Measurements from ENCODE around the gene RDH13. TPM values are rescaled to one million over a fixed set of nuclear protein-coding genes. Genes with fewer than 3 reads are reported as not detected.

RDH13 gene
- total RNA-seq, 2 donors from 2014 or later, result 39.5 to 93.0 TPM

DNA sequence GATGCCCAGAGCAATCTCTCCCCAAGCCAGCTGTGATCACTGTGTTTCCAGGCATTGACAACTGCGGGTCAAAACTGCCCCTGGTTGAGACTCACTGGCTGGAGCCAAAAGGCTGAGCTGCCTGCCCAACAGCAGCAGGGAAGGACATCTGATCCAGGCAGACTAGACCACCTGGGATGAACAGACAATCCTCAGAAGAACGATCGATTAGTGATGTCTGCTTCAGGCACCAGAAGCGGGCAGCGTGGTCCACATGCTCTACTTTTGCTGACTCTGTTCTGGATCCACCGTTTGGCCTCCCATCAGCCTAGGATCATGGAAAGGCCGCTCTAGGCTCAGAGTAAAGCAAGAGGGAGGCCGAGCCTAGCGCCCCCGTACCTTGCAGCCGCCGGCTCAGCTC is 15.0 kb downstream of the RDH13 start:
- no peak overlapping the region for H3K27ac ChIP-seq
- DNase-seq, result no peak
- no peak overlapping the region for H3K9ac ChIP-seq (ENCODE audit: low read depth in 2 of 2, low read length in 2 of 2)
- intact Hi-C loops (cut with DNase I), result no loop called here
- H3K9me3 ChIP-seq, result no peaks in the 10 kb centered on the region
- no peaks in the 10 kb centered on the region for H3K27me3 ChIP-seq
- no peaks in the 10 kb centered on the region for H3K4me1 ChIP-seq
- TF ChIP-seq, protein P1, sequence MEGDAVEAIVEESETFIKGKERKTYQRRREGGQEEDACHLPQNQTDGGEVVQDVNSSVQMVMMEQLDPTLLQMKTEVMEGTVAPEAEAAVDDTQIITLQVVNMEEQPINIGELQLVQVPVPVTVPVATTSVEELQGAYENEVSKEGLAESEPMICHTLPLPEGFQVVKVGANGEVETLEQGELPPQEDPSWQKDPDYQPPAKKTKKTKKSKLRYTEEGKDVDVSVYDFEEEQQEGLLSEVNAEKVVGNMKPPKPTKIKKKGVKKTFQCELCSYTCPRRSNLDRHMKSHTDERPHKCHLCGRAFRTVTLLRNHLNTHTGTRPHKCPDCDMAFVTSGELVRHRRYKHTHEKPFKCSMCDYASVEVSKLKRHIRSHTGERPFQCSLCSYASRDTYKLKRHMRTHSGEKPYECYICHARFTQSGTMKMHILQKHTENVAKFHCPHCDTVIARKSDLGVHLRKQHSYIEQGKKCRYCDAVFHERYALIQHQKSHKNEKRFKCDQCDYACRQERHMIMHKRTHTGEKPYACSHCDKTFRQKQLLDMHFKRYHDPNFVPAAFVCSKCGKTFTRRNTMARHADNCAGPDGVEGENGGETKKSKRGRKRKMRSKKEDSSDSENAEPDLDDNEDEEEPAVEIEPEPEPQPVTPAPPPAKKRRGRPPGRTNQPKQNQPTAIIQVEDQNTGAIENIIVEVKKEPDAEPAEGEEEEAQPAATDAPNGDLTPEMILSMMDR (IDR thresholded peaks at IDR 0.05), result no peak
- H3K36me3 ChIP-seq, result peaks cover 23% of the 10 kb centered on the region
- H3K4me3 ChIP-seq, result no peak overlapping the region

DNA sequence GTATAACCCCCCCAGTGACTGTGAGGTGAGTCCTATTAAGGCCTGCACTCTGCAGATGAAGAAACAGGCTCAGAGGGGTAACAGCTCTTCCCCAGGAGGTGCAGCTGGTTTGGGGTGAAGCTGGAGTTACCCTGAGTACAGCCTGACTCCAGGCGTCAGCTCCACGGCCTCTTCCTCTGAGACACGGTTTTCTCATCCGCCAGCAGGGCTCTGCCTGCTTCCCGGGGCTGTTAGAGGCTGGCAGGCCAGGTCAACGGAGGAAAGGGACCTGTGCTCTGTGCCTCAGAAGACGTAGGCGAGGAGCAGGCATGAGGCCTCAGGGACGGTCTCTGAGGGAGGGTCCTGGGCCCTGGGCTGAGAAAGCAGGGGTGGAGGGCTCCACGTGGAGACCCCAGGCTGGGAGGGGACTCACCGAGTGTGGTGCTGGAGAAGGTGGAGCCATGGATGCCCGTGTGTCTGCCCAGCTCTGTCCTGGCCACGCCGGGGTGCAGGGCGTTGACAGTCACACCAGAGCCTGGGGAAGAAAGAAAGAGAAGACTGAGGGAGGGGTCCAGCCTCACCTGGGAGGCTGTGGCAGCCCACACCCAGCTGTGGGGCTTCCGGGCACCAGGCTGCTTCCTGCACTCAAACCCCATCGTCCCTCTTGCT is 15.8 kb downstream of the RDH13 start:
- intact Hi-C loops (cut with DNase I), result no loop called here
- Histone ChIP-seq H3K4me1 (no peaks in the 10 kb centered on the region), H3K4me3 (no peak overlapping the region), H3K9me3 (no peaks in the 10 kb centered on the region), H3K27ac (no peak overlapping the region), H3K9ac (ENCODE audit: low read depth in 2 of 2, low read length in 2 of 2) (no peak overlapping the region), H3K36me3 (peaks cover 23% of the 10 kb centered on the region), H3K27me3 (no peaks in the 10 kb centered on the region)
- TF ChIP-seq, protein P1 (IDR thresholded peaks at IDR 0.05), result no peak
- DNase-seq, result no peak

- Histone ChIP-seq H3K27me3 (no peaks in the 10 kb centered on the region), H3K4me1 (no peaks in the 10 kb centered on the region), H3K4me3 (no peak overlapping the region), H3K36me3 (peaks cover 23% of the 10 kb centered on the region), H3K9ac (ENCODE audit: low read depth in 2 of 2, low read length in 2 of 2) (no peak overlapping the region), H3K9me3 (no peaks in the 10 kb centered on the region), H3K27ac (no peak overlapping the region)
- intact Hi-C loops (cut with DNase I), result no loop called here
- no peak for DNase-seq
- TF ChIP-seq, protein P1 (IDR thresholded peaks at IDR 0.05), result no peak
Observed at GRCh38 chr19:55044771-55045716, 17.9 kb downstream of the RDH13 start.

DNA sequence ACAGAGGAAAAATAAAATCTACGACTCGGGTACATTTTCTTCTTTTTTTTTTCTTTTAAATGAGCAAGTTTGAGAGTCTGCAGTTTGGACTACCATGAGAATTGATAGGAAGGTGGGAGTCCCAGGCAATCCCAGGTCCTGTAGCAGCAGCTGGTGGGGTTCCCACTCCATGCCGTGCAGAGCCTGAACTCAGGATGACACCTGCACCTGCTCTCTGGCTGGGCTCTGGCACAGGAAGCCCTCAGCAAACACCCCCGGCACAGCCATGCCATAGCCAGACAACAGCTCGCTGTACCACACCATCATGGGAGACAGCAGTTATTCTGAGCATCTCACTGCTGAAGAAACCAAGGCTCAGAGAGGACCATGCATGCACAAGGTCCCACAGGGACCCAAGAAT is 18.7 kb downstream of the RDH13 start:
- Histone ChIP-seq H3K9ac (ENCODE audit: low read depth in 2 of 2, low read length in 2 of 2) (no peak overlapping the region), H3K4me1 (no peaks in the 10 kb centered on the region), H3K9me3 (no peaks in the 10 kb centered on the region), H3K27me3 (no peaks in the 10 kb centered on the region), H3K36me3 (peaks cover 23% of the 10 kb centered on the region), H3K27ac (no peak overlapping the region), H3K4me3 (no peak overlapping the region)
- TF ChIP-seq, protein P1 (IDR thresholded peaks at IDR 0.05), result no peak
- intact Hi-C loops (cut with DNase I), result no loop called here
- no peak for DNase-seq

DNA sequence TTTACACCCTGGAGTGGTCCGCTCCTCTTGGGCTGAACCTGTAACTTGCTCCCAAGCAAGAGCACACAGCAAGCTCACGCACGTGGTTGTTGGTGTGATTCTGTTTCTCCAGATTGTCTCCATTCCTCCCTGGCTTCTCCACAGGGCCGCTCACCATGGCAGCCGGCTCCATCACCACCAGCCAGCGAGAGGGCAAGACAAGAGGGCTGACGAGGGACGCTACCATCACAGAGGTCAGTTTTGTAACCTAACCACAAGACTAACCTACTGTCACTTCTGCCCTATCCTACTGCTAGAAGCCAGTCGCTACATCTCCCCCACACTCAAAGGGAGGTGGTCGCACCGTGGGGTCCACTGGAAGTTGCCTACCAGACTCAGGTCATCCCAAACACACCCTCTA is 20.3 kb downstream of the RDH13 start:
- Histone ChIP-seq H3K36me3 (peaks cover 13% of the 10 kb centered on the region), H3K4me1 (no peaks in the 10 kb centered on the region), H3K9ac (ENCODE audit: low read depth in 2 of 2, low read length in 2 of 2) (no peak overlapping the region), H3K27ac (no peak overlapping the region), H3K27me3 (no peaks in the 10 kb centered on the region), H3K9me3 (no peaks in the 10 kb centered on the region), H3K4me3 (no peak overlapping the region)
- TF ChIP-seq, protein P1 (IDR thresholded peaks at IDR 0.05), result no peak
- intact Hi-C loops (cut with DNase I), result no loop called here
- DNase-seq, result no peak
